ENCODE measurements around the gene SH2D3C. TPM values are rescaled to one million over a fixed set of nuclear protein-coding genes. Genes with fewer than 3 reads are reported as not detected.

SH2D3C gene
- total and polyA plus RNA-seq, 9 of the 15 experiments (the other 6 are each of a cell fraction or from before 2014, with no cell fraction given), result 0.03 to 1.2 (median 0.22) TPM; not detected in 1

DNA sequence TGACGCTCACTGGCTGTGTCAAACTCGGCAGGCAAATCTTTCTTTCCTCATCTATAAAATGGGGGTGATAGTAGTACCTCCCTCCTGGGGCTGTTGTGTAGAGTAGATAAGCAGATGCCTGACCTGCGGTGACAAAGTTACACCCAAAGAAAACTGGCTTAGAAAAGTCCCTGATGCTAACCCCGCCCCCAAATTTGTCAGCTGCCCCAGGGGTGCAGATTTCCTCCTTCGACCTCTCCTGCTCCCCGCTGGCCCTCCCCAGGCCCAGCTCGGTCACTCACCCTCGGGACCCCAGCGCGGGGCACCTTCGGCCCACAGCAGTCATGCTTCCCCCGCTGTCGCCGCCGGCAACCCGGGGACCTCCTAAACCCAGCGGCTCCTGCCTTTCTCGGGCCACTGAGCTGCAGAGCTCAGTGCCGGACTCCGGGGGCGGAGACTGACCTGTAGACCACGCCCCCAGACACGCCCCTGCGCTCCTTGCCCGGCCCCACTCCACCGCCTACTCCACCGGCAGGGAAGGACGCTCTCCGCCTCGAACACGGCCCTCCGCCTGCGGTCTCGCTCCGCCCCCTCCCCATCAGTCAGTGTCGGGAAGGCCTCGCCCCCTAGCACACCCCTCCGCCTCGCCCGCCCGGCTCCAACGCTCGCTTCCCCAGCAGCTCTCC, 7.4 kb downstream of the SH2D3C start (continued):
- TF ChIP-seq, protein P1, sequence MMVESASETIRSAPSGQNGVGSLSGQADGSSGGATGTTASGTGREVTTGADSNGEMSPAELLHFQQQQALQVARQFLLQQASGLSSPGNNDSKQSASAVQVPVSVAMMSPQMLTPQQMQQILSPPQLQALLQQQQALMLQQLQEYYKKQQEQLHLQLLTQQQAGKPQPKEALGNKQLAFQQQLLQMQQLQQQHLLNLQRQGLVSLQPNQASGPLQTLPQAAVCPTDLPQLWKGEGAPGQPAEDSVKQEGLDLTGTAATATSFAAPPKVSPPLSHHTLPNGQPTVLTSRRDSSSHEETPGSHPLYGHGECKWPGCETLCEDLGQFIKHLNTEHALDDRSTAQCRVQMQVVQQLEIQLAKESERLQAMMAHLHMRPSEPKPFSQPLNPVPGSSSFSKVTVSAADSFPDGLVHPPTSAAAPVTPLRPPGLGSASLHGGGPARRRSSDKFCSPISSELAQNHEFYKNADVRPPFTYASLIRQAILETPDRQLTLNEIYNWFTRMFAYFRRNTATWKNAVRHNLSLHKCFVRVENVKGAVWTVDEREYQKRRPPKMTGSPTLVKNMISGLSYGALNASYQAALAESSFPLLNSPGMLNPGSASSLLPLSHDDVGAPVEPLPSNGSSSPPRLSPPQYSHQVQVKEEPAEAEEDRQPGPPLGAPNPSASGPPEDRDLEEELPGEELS (CRISPR knock-in tag; IDR thresholded peaks at IDR 0.05; ENCODE audit: borderline replicate concordance), result no peak
- no peak for TF ChIP-seq ZNF133 (CRISPR knock-in tag; IDR thresholded peaks at IDR 0.05)
- TF ChIP-seq, protein P2, sequence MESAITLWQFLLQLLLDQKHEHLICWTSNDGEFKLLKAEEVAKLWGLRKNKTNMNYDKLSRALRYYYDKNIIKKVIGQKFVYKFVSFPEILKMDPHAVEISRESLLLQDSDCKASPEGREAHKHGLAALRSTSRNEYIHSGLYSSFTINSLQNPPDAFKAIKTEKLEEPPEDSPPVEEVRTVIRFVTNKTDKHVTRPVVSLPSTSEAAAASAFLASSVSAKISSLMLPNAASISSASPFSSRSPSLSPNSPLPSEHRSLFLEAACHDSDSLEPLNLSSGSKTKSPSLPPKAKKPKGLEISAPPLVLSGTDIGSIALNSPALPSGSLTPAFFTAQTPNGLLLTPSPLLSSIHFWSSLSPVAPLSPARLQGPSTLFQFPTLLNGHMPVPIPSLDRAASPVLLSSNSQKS (CRISPR knock-in tag; IDR thresholded peaks at IDR 0.05), result no peak
- TF ChIP-seq ZNF324 (CRISPR knock-in tag; IDR thresholded peaks at IDR 0.05), result no peak
- TF ChIP-seq RB1 (IDR thresholded peaks at IDR 0.05; ENCODE audit: low read depth), result no peak; the same call in 1 of the 2 replicates
- TF ChIP-seq, protein P3, sequence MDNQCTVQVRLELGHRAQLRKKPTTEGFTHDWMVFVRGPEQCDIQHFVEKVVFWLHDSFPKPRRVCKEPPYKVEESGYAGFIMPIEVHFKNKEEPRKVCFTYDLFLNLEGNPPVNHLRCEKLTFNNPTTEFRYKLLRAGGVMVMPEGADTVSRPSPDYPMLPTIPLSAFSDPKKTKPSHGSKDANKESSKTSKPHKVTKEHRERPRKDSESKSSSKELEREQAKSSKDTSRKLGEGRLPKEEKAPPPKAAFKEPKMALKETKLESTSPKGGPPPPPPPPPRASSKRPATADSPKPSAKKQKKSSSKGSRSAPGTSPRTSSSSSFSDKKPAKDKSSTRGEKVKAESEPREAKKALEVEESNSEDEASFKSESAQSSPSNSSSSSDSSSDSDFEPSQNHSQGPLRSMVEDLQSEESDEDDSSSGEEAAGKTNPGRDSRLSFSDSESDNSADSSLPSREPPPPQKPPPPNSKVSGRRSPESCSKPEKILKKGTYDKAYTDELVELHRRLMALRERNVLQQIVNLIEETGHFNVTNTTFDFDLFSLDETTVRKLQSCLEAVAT (IDR thresholded peaks at IDR 0.05), result peak in 1 of 2 experiments; percentile 60; a peak in 1 of 4 replicates
- no peak for TF ChIP-seq SMAD1 (IDR thresholded peaks at IDR 0.05; ENCODE audit: low read depth, low read length, partially characterized antibody)
- TF ChIP-seq ZNF384 (IDR thresholded peaks at IDR 0.05; ENCODE audit: low read depth, low read length), result no peak
- TF ChIP-seq FOXK2 (conservative IDR thresholded peaks at IDR 0.05 in 1 of 2, IDR thresholded peaks at IDR 0.05 in 1 of 2; ENCODE audit: low read depth in 2 of 2), result no peak; a peak in 1 of 4 replicates
- no peak for TF ChIP-seq RBM22 (IDR thresholded peaks at IDR 0.05; ENCODE audit: low read depth, low read length, poor library complexity, severe bottlenecking)
- TF ChIP-seq TEAD1 (CRISPR knock-in tag; IDR thresholded peaks at IDR 0.05), result no peak
- TF ChIP-seq PTBP1 (IDR thresholded peaks at IDR 0.05; ENCODE audit: low read depth, low read length), result no peak
- TF ChIP-seq SMARCA4 (IDR thresholded peaks at IDR 0.05), result peak; percentile 35; the same call in 1 of the 2 replicates
- TF ChIP-seq FOXJ2 (tag; IDR thresholded peaks at IDR 0.05), result no peak
- TF ChIP-seq, protein P4, sequence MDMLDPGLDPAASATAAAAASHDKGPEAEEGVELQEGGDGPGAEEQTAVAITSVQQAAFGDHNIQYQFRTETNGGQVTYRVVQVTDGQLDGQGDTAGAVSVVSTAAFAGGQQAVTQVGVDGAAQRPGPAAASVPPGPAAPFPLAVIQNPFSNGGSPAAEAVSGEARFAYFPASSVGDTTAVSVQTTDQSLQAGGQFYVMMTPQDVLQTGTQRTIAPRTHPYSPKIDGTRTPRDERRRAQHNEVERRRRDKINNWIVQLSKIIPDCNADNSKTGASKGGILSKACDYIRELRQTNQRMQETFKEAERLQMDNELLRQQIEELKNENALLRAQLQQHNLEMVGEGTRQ (CRISPR knock-in tag; IDR thresholded peaks at IDR 0.05), result 0 out of 2 replicates have a peak, but pooled peaks have one; percentile 17
- no peak for TF ChIP-seq NR2C1 (IDR thresholded peaks at IDR 0.05)
- no peak for TF ChIP-seq NR2C1 (tag; IDR thresholded peaks at IDR 0.05)
- TF ChIP-seq SRSF7 (optimal IDR thresholded peaks at IDR 0.05; ENCODE audit: low read depth, low read length), result no peak
- TF ChIP-seq ZNF41 (CRISPR knock-in tag; conservative IDR thresholded peaks at IDR 0.05), result no peak

Measured in K562 (cell line).